Neural cell (in vitro differentiated cells): Measurements from ENCODE around the gene TBC1D8. TPM values are rescaled to one million over a fixed set of nuclear protein-coding genes. Genes with fewer than 3 reads are reported as not detected.

Experiments used
- H2AFZ ChIP-seq: fragments of 200-600, 300-800 bp; sonication (generic), shearing (Covaris generic); 2 replicates; pipeline ENCODE4 v1.6.0; 2014; ENCODE audit warnings: low read depth, mild to moderate bottlenecking, antibody characterized with exemption, low read length, moderate library complexity
- H3F3A ChIP-seq: fragments of 200-600 bp; shearing (Covaris generic); 2 replicates; pipeline ENCODE4 v1.6.1; 2016; ENCODE audit warnings: mild to moderate bottlenecking, moderate library complexity, mixed read lengths, antibody characterized with exemption, low read length; ENCODE audit not compliant: insufficient read depth, poor library complexity, severe bottlenecking
- H3K27ac ChIP-seq: fragments of 200-600, 300-800 bp; sonication (generic), shearing (Covaris generic); 2 replicates; pipeline ENCODE4 v1.5.1; 2014; ENCODE audit warnings: mild to moderate bottlenecking, low read length, moderate library complexity
- H3K27me3 ChIP-seq: fragments of 300-800, 200-600 bp; sonication (generic), shearing (Covaris generic); 2 replicates; pipeline ENCODE4 v1.6.0; 2014; ENCODE audit warnings: mild to moderate bottlenecking, low read depth, low read length, moderate library complexity; ENCODE audit not compliant: insufficient read depth
- H3K36me3 ChIP-seq: fragments of 300-800, 200-600 bp; sonication (generic), shearing (Covaris generic); 2 replicates; pipeline ENCODE4 v1.5.1; 2014; ENCODE audit warnings: mild to moderate bottlenecking, antibody characterized with exemption, low read length, moderate library complexity; ENCODE audit not compliant: insufficient read depth
- H3K4me2 ChIP-seq: fragments of 300-800, 200-600 bp; sonication (generic), shearing (Covaris generic); 2 replicates; pipeline ENCODE4 v1.6.0; 2014; ENCODE audit warnings: mild to moderate bottlenecking, low read length
- H3K4me3 ChIP-seq: fragments of 300-800, 200-600 bp; sonication (generic), shearing (Covaris generic); 2 replicates; pipeline ENCODE4 v1.5.1; 2014; ENCODE audit warnings: mild to moderate bottlenecking, low read length, moderate library complexity
- H3K79me2 ChIP-seq: fragments of 200-600 bp; shearing (Covaris generic); replicated peaks from 2 replicates; pipeline ENCODE4 v1.6.0; 2014; ENCODE audit warnings: mild to moderate bottlenecking, low read length, moderate library complexity; ENCODE audit not compliant: insufficient read depth
- H3K9ac ChIP-seq: fragments of 300-800, 200-600 bp; sonication (generic), shearing (Covaris generic); 2 replicates; pipeline ENCODE4 v1.6.1; 2016; ENCODE audit warnings: mild to moderate bottlenecking, low read length, mixed read lengths
- H3K9me2 ChIP-seq: fragments of 200-600 bp; shearing (Covaris generic); 2 replicates; pipeline ENCODE4 v1.6.1; 2016; ENCODE audit warnings: mild to moderate bottlenecking, low read length, mixed read lengths; ENCODE audit not compliant: insufficient read depth
- H3K9me3 ChIP-seq: fragments of 200-600, 300-800 bp; sonication (generic), shearing (Covaris generic); 2 replicates; pipeline ENCODE4 v1.6.1; 2016; ENCODE audit warnings: mild to moderate bottlenecking, mixed run types, low read length, moderate library complexity, mixed read lengths
- H4K20me1 ChIP-seq: fragments of 200-600 bp; shearing (Covaris generic); 2 replicates; pipeline ENCODE4 v1.6.1; 2016; ENCODE audit warnings: mild to moderate bottlenecking, mixed run types; ENCODE audit not compliant: insufficient read depth
- EP300 ChIP-seq: fragments of 450-650 bp; conservative IDR thresholded peaks from 2 replicates; pipeline ENCODE4 v1.6.1; 2014; ENCODE audit warnings: antibody characterized with exemption, mild to moderate bottlenecking, moderate library complexity; ENCODE audit not compliant: poor library complexity, severe bottlenecking
- EZH2 ChIP-seq: fragments of 200-600, 300-800 bp; shearing (Covaris generic), sonication (generic); IDR thresholded peaks from 2 replicates; pipeline ENCODE4 v1.6.1; 2014; ENCODE audit warnings: antibody characterized with exemption, low read length, borderline replicate concordance, mild to moderate bottlenecking; ENCODE audit not compliant: insufficient read depth, poor library complexity, severe bottlenecking
- MXI1 ChIP-seq: fragments of 450-650 bp; conservative IDR thresholded peaks from 2 replicates; pipeline ENCODE4 v1.6.1; 2014; ENCODE audit warnings: antibody characterized with exemption, mild to moderate bottlenecking; ENCODE audit not compliant: poor library complexity, severe bottlenecking
- POLR2AphosphoS5 ChIP-seq: IDR thresholded peaks from 2 replicates; pipeline ENCODE4 v1.6.1; 2012
- RAD21 ChIP-seq: fragments of 450-650 bp; conservative IDR thresholded peaks from 2 replicates; pipeline ENCODE4 v1.6.1; 2014; ENCODE audit warnings: antibody characterized with exemption, mild to moderate bottlenecking, moderate library complexity
- SMC3 ChIP-seq: fragments of 450-650 bp; conservative IDR thresholded peaks from 2 replicates; pipeline ENCODE4 v1.6.1; 2014; ENCODE audit warnings: antibody characterized with exemption, mild to moderate bottlenecking, moderate library complexity; ENCODE audit not compliant: poor library complexity
- TAF1 ChIP-seq: IDR thresholded peaks from 2 replicates; pipeline ENCODE4 v1.6.1; 2012; ENCODE audit warnings: low read depth
- polyA plus RNA-seq: library from polyadenylated mRNA; depleted of rRNA; stranded (reverse); fragments of >200 nt; gene quantifications from 2 replicates; pipeline ENCODE4 v1.2.3, GENCODE V29; 2014
- TF ChIP-seq, protein P1 (sequence below): fragments of 450-650 bp; IDR thresholded peaks from 2 replicates; pipeline ENCODE4 v1.5.1; 2014; ENCODE audit warnings: antibody characterized with exemption, mild to moderate bottlenecking, moderate library complexity; ENCODE audit not compliant: poor library complexity, severe bottlenecking
- TF ChIP-seq, protein P2 (sequence below): IDR thresholded peaks from 2 replicates; pipeline ENCODE4 v1.6.1; 2012; ENCODE audit warnings: borderline replicate concordance

Gene TBC1D8
- polyA plus RNA-seq, 1 donor from 2014 or later, result 5.3 TPM

DNA sequence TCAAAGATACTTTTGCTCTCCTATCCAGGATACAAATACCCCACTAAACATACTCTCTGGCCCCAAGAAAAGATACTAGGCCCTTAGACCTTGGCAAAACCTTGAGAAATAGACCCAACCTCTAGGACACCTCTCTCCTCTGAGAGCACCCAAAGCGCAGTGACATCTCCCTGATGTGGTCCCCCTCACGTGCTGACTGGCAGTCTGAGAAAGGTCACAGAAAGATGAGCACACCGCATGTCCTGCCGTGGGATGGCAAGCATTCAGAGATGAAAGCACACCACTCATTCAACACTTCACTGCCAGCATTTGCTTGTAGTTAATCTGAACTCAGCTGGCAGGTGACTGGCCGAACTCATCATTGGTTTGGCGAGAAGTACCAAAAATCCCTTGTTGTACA is 6.1 kb upstream of the TBC1D8 start:
- H3K4me3 ChIP-seq, result no peak overlapping the region
- TF ChIP-seq SMC3 (no peak), MXI1 (no peak), POLR2AphosphoS5 (no peak), EZH2 (no peak), TAF1 (no peak), RAD21 (no peak), EP300 (no peak)
- TF ChIP-seq, protein P1, sequence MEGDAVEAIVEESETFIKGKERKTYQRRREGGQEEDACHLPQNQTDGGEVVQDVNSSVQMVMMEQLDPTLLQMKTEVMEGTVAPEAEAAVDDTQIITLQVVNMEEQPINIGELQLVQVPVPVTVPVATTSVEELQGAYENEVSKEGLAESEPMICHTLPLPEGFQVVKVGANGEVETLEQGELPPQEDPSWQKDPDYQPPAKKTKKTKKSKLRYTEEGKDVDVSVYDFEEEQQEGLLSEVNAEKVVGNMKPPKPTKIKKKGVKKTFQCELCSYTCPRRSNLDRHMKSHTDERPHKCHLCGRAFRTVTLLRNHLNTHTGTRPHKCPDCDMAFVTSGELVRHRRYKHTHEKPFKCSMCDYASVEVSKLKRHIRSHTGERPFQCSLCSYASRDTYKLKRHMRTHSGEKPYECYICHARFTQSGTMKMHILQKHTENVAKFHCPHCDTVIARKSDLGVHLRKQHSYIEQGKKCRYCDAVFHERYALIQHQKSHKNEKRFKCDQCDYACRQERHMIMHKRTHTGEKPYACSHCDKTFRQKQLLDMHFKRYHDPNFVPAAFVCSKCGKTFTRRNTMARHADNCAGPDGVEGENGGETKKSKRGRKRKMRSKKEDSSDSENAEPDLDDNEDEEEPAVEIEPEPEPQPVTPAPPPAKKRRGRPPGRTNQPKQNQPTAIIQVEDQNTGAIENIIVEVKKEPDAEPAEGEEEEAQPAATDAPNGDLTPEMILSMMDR, result no peak
- TF ChIP-seq, protein P2, sequence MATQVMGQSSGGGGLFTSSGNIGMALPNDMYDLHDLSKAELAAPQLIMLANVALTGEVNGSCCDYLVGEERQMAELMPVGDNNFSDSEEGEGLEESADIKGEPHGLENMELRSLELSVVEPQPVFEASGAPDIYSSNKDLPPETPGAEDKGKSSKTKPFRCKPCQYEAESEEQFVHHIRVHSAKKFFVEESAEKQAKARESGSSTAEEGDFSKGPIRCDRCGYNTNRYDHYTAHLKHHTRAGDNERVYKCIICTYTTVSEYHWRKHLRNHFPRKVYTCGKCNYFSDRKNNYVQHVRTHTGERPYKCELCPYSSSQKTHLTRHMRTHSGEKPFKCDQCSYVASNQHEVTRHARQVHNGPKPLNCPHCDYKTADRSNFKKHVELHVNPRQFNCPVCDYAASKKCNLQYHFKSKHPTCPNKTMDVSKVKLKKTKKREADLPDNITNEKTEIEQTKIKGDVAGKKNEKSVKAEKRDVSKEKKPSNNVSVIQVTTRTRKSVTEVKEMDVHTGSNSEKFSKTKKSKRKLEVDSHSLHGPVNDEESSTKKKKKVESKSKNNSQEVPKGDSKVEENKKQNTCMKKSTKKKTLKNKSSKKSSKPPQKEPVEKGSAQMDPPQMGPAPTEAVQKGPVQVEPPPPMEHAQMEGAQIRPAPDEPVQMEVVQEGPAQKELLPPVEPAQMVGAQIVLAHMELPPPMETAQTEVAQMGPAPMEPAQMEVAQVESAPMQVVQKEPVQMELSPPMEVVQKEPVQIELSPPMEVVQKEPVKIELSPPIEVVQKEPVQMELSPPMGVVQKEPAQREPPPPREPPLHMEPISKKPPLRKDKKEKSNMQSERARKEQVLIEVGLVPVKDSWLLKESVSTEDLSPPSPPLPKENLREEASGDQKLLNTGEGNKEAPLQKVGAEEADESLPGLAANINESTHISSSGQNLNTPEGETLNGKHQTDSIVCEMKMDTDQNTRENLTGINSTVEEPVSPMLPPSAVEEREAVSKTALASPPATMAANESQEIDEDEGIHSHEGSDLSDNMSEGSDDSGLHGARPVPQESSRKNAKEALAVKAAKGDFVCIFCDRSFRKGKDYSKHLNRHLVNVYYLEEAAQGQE, result no peak
- no peaks in the 10 kb centered on the region for H3K36me3 ChIP-seq
- no peaks in the 10 kb centered on the region for H3K9me2 ChIP-seq
- H3K79me2 ChIP-seq, result no peaks in the 10 kb centered on the region
- H3K9ac ChIP-seq, result no peak overlapping the region
- H2AFZ ChIP-seq, result no peak overlapping the region
- H4K20me1 ChIP-seq, result no peaks in the 10 kb centered on the region
- H3K27ac ChIP-seq, result no peak overlapping the region
- H3F3A ChIP-seq, result no peaks in the 10 kb centered on the region
- H3K27me3 ChIP-seq, result peaks cover 8% of the 10 kb centered on the region
- H3K4me2 ChIP-seq, result no peak overlapping the region
- no peaks in the 10 kb centered on the region for H3K9me3 ChIP-seq

DNA sequence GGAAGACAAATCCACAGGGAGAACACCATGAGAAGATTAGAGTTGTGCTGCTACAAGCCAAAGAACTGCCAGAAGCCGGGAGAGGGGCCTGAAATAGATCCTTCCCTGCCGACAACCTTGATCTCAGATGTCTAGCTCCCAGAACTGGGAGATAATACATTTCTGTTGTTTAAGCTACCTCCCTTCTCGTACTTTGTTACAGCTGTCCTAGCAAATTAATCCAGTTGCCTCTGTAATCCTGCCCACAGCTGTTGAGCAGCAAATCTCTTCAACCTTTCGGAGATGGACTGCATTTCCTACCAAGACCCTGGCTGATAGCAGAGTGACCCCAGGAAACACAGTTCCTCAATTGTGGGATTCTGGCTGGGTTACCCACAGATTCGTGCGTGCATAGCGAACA is 2.6 kb upstream of the TBC1D8 start:
- Histone ChIP-seq H3K4me2 (no peak overlapping the region), H3K9me3 (no peaks in the 10 kb centered on the region), H3K36me3 (no peaks in the 10 kb centered on the region), H4K20me1 (no peaks in the 10 kb centered on the region), H3F3A (no peaks in the 10 kb centered on the region), H3K79me2 (no peaks in the 10 kb centered on the region), H3K9me2 (no peaks in the 10 kb centered on the region), H3K9ac (no peak overlapping the region), H3K27me3 (peaks cover 36% of the 10 kb centered on the region), H3K27ac (no peak overlapping the region), H3K4me3 (no peak overlapping the region), H2AFZ (no peak overlapping the region)
- TF ChIP-seq EZH2 (no peak), RAD21 (no peak), SMC3 (no peak)
- TF ChIP-seq, protein P1, result no peak
